ENCODE measurements around the gene ELMOD1.
A peak's percentile ranks its signal among the peaks of the same experiment; 100 is the strongest.

The ELMOD1 gene

GRCh38 chr11:107677924-107678631, 87.1 kb downstream of the ELMOD1 start:
- no peak for FAIRE-seq
- no peak for TF ChIP-seq POLR2A (IDR thresholded peaks at IDR 0.05; ENCODE audit: low read depth, low read length)
- DNase-seq (ENCODE audit: insufficient read length, low spot score): no peak

DNA sequence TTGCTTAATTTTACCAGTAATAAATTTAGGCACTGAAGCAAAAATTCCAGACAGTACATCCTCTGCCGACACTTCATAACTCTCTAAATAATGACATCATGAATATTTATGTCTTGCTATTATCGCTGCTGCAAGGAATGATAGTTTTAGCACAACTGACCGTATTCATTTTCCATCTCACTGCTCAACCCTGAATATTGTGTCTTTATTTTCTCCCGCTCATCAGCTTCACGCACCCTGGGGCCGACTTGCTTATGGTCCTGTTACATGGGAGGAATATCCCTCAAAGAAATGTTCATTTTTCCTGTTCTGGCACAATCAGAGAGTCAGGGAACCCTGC, 87.7 kb downstream of the ELMOD1 start:
- DNase-seq (ENCODE audit: insufficient read length, low spot score) (no peak), FAIRE-seq (no peak)
- TF ChIP-seq POLR2A (IDR thresholded peaks at IDR 0.05; ENCODE audit: low read depth, low read length): no peak

DNA sequence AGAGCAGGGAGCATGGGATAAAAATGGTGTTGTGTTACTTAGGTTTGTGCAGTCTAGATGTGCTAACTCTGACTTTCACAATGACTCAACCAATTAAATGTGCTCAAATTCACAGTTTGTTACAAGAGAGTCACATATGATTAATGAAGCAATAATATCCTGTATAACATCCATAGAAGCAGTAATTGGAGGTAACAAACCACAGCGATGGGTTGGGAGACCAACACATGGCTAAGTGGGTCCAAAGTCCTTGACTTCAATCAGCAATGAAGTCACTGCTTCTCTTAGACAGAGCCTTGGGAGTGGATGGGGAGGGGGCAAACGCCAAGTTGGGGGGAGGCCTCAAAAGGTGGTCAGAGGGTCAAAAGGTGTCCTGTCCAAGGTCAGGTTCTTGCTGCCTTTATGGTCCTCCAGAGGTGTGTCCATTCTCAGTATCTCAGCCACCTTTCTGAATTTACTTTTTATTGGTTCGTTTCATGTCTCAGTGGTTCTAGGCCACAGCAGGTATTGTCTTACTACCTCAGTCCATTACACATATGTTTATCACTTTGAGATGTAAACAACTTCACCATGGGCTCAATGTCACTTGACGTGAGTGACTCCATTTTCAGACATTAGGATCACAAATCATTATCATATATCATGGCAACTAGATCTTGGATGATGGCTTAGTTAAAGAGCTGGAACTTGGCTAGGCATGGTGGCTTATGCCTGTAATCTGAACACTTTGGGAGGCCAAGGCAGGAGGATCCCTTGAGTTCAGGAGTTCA, 88.5 kb downstream of the ELMOD1 start:
- no peak for TF ChIP-seq POLR2A (IDR thresholded peaks at IDR 0.05; ENCODE audit: low read depth, low read length)
- FAIRE-seq: no peak
- DNase-seq (ENCODE audit: insufficient read length, low spot score): no peak

DNA sequence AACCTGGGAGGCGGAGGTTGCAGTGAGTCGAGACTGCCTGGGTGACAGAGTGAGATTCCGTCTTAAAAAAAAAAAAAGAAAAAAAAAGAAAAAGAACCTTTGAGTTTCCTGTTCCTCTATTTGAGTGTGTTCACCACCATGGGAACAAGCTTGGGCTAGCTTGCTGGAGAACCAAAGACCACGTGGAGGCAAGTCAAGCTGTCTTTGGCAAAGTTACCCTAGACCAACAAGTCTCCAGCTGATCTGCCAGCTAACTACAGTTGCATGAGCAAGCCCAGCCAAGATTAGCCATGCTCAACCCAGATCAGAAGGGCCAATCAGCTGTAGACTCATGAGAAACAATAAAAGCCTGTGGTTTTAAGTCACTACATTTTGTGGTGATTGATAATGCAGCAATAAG, 91.2 kb downstream of the ELMOD1 start:
- no peak for DNase-seq (ENCODE audit: insufficient read length, low spot score)
- no peak for FAIRE-seq
- no peak for TF ChIP-seq POLR2A (IDR thresholded peaks at IDR 0.05; ENCODE audit: low read depth, low read length)

DNA sequence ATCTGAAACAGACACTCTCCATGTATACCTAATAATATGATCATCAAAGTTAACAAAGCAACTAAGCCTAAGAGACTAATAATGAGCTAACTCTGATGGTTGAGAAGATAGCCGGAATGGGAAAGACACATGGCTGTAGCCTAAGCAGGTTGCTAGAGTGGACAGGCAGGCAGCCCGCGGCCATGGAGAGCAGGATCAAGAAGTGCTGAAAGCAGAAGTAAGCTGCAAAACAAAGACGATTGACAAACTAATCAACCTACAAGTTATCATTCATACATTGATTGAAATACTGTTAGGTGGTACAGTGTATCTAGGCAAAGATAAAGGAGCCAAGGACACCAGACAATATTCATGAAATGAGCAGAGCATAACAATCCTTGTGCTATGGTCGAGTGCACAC, 91.6 kb downstream of the ELMOD1 start:
- DNase-seq (ENCODE audit: insufficient read length, low spot score): no peak
- no peak for TF ChIP-seq POLR2A (IDR thresholded peaks at IDR 0.05; ENCODE audit: low read depth, low read length)
- FAIRE-seq: no peak

GRCh38 chr11:107683061-107683460, 92.1 kb downstream of the ELMOD1 start:
- no peak for TF ChIP-seq POLR2A (IDR thresholded peaks at IDR 0.05; ENCODE audit: low read depth, low read length)
- FAIRE-seq: no peak
- DNase-seq (ENCODE audit: insufficient read length, low spot score): no peak

- no peak for TF ChIP-seq POLR2A (IDR thresholded peaks at IDR 0.05; ENCODE audit: low read depth, low read length)
- DNase-seq (ENCODE audit: insufficient read length, low spot score) (no peak), FAIRE-seq (peak; percentile 6)
Measured at GRCh38 chr11:107683807-107684206, 92.9 kb downstream of the ELMOD1 start.

GRCh38 chr11:107688322-107688918, 97.5 kb downstream of the ELMOD1 start:
- no peak for FAIRE-seq
- no peak for TF ChIP-seq POLR2A (IDR thresholded peaks at IDR 0.05; ENCODE audit: low read depth, low read length)

DNA sequence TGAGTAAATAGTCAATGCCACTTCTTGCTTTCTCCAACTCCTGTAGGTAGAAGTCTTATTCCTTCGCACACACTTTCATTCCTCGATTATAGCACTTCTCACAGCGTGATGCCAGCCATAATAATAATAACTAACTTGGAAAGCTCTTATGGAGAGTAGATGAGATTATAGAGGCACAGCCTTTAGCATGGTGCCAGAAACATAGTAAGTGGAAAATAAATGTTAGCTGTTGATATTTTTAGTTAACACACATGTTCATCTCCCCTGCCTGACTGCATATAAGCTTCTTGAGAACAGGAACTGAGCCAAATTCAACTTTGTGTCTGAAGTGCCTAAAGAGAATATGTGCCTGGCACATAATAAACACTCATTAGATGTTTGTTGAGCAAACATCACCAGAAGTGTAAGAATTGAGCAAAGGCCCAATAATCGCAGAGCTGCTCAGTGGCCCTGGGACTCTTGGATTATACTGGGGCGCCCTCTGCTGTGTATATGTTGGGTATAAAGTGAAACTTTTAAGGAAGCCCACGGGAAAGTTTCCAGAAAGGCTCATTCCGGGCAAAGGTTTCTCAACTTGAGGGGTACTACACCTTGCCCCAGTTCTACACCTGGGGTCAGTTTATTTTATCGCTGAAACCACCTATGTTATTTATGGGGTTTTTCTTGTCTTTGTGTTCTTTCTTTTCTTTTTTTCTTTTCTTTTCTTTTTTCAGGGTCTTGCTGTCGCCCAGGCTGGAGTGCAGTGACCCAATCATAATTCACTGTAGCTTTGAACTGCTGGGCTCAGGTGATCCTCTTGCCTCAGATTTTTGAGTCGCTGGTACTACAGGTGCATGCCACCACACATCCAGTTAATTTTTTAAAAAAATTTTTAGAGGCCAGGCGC, 98.6 kb downstream of the ELMOD1 start:
- no peak for TF ChIP-seq POLR2A (IDR thresholded peaks at IDR 0.05; ENCODE audit: low read depth, low read length)
- FAIRE-seq: no peak
- DNase-seq (ENCODE audit: insufficient read length, low spot score): no peak

More at GRCh38 chr11:107688322-107688918, 97.5 kb downstream of the ELMOD1 start:
- no peak for DNase-seq (ENCODE audit: insufficient read length, low spot score)

DNA sequence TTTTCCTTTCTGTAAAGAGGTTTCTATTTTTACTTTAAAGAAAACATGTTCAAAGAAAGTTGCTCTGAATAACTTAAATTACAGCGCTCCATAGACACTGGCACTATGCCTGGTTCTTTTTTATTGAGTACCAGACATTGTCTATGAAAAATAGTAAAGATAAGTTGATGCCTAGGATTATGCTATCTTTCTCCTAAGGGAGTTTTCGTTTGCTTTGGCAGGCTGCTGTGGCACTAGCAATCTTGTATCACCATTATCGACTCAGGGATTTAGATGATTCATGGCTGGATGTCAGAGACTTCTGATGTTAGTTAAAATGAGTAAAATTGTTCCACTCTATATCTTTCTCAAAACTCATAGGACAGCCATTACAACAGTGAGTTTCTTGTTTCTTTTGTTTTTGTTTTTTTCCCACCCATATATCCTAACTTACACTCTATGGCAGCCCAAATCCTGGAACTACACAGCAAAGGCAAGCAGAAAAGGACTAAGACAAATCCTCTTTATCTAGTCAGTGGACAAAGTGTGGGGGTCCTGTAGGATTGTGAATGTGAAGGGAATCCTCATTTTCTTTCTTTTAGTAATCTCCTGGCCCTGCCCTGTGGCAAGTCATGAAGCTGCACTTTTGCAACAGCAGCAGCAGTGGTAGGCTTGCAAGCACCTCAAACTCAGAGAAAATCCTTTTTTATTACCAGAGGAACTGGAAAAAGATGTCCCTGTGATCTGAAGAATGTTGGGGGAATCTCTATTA, 100.2 kb downstream of the ELMOD1 start:
- DNase-seq (ENCODE audit: insufficient read length, low spot score): no peak
- no peak for TF ChIP-seq POLR2A (IDR thresholded peaks at IDR 0.05; ENCODE audit: low read depth, low read length)
- FAIRE-seq: no peak

- DNase-seq (ENCODE audit: insufficient read length, low spot score): no peak
- no peak for FAIRE-seq
- TF ChIP-seq POLR2A (IDR thresholded peaks at IDR 0.05; ENCODE audit: low read depth, low read length): no peak
Measured at GRCh38 chr11:107695446-107695845, 104.5 kb downstream of the ELMOD1 start.

- FAIRE-seq (peak; percentile 62), DNase-seq (ENCODE audit: insufficient read length, low spot score) (peak; percentile 9)
Measured at GRCh38 chr11:107696140-107696539, 105.2 kb downstream of the ELMOD1 start.

GRCh38 chr11:107697291-107697690, 106.3 kb downstream of the ELMOD1 start:
- FAIRE-seq: no peak
- TF ChIP-seq POLR2A (IDR thresholded peaks at IDR 0.05; ENCODE audit: low read depth, low read length): no peak
- DNase-seq (ENCODE audit: insufficient read length, low spot score): no peak

More at GRCh38 chr11:107696140-107696539, 105.2 kb downstream of the ELMOD1 start:
- TF ChIP-seq POLR2A (IDR thresholded peaks at IDR 0.05; ENCODE audit: low read depth, low read length): no peak

All from H54 (cell line).